ENCODE measurements around the gene WIPF1.

The WIPF1 gene

GRCh38 chr2:174624895-174625430 lies 27.4 kb upstream of the WIPF1 start:
- DNase-seq (ENCODE audit: low read depth, low spot score), result no peak
- H3K4me3 ChIP-seq (ENCODE audit: low read length), result no peak overlapping the region

- H3K4me3 ChIP-seq (ENCODE audit: low read length), result no peak overlapping the region
- DNase-seq (ENCODE audit: low read depth, low spot score), result no peak
These were observed 26.1 kb upstream of the WIPF1 start for GRCh38 chr2:174623690-174624089.

- no peak for DNase-seq (ENCODE audit: low read depth, low spot score)
- H3K4me3 ChIP-seq (ENCODE audit: low read length), result no peak overlapping the region
These were observed 25.6 kb upstream of the WIPF1 start for GRCh38 chr2:174623106-174623637.

- H3K4me3 ChIP-seq (ENCODE audit: low read length), result no peak overlapping the region
- DNase-seq (ENCODE audit: low read depth, low spot score), result no peak
These were observed 23.7 kb upstream of the WIPF1 start for GRCh38 chr2:174621323-174621722.

- DNase-seq (ENCODE audit: low read depth, low spot score), result no peak
- H3K4me3 ChIP-seq (ENCODE audit: low read length), result no peak overlapping the region
These were observed 20.6 kb upstream of the WIPF1 start for GRCh38 chr2:174618179-174618578.

- H3K4me3 ChIP-seq (ENCODE audit: low read length), result no peak overlapping the region
- no peak for DNase-seq (ENCODE audit: low read depth, low spot score)
These were observed 20.1 kb upstream of the WIPF1 start for GRCh38 chr2:174617718-174618117.

GRCh38 chr2:174617120-174617519 lies 19.5 kb upstream of the WIPF1 start:
- no peak for DNase-seq (ENCODE audit: low read depth, low spot score)
- H3K4me3 ChIP-seq (ENCODE audit: low read length), result no peak overlapping the region

GRCh38 chr2:174615871-174616436 lies 18.4 kb upstream of the WIPF1 start:
- DNase-seq (ENCODE audit: low read depth, low spot score), result peak; percentile 53
- no peak overlapping the region for H3K4me3 ChIP-seq (ENCODE audit: low read length)

- no peak overlapping the region for H3K4me3 ChIP-seq (ENCODE audit: low read length)
- DNase-seq (ENCODE audit: low read depth, low spot score), result no peak
These were observed 16.7 kb upstream of the WIPF1 start for GRCh38 chr2:174614261-174614660.

GRCh38 chr2:174613531-174613930 lies 15.9 kb upstream of the WIPF1 start:
- DNase-seq (ENCODE audit: low read depth, low spot score), result no peak
- no peak overlapping the region for H3K4me3 ChIP-seq (ENCODE audit: low read length)

- DNase-seq (ENCODE audit: low read depth, low spot score), result no peak
- no peak overlapping the region for H3K4me3 ChIP-seq (ENCODE audit: low read length)
These were observed 15.4 kb upstream of the WIPF1 start for GRCh38 chr2:174612970-174613369.

- H3K4me3 ChIP-seq (ENCODE audit: low read length), result no peak overlapping the region
- no peak for DNase-seq (ENCODE audit: low read depth, low spot score)
These were observed 14.2 kb upstream of the WIPF1 start for GRCh38 chr2:174611854-174612253.

GRCh38 chr2:174611006-174611405 lies 13.4 kb upstream of the WIPF1 start:
- no peak for DNase-seq (ENCODE audit: low read depth, low spot score)
- no peak overlapping the region for H3K4me3 ChIP-seq (ENCODE audit: low read length)

- DNase-seq (ENCODE audit: low read depth, low spot score), result no peak
- no peak overlapping the region for H3K4me3 ChIP-seq (ENCODE audit: low read length)
These were observed 12.8 kb upstream of the WIPF1 start for GRCh38 chr2:174610243-174610995.

GRCh38 chr2:174609261-174609660 lies 11.7 kb upstream of the WIPF1 start:
- H3K4me3 ChIP-seq (ENCODE audit: low read length), result no peak overlapping the region
- DNase-seq (ENCODE audit: low read depth, low spot score), result no peak

GRCh38 chr2:174608866-174609214 lies 11.2 kb upstream of the WIPF1 start:
- no peak for DNase-seq (ENCODE audit: low read depth, low spot score)
- no peak overlapping the region for H3K4me3 ChIP-seq (ENCODE audit: low read length)

- H3K4me3 ChIP-seq (ENCODE audit: low read length), result no peak overlapping the region
- no peak for DNase-seq (ENCODE audit: low read depth, low spot score)
These were observed 10.6 kb upstream of the WIPF1 start for GRCh38 chr2:174607989-174608865.

- H3K4me3 ChIP-seq (ENCODE audit: low read length), result no peak overlapping the region
- no peak for DNase-seq (ENCODE audit: low read depth, low spot score)
These were observed 10.0 kb upstream of the WIPF1 start for GRCh38 chr2:174607584-174607983.

- DNase-seq (ENCODE audit: low read depth, low spot score), result no peak
- no peak overlapping the region for H3K4me3 ChIP-seq (ENCODE audit: low read length)
These were observed 8.7 kb upstream of the WIPF1 start for GRCh38 chr2:174606336-174606735.

GRCh38 chr2:174605687-174606086 lies 8.1 kb upstream of the WIPF1 start:
- no peak for DNase-seq (ENCODE audit: low read depth, low spot score)
- no peak overlapping the region for H3K4me3 ChIP-seq (ENCODE audit: low read length)
